A549 (cell line): ENCODE data around the gene TMEM141. TPM values are rescaled to one million over a fixed set of nuclear protein-coding genes. Genes with fewer than 3 reads are reported as not detected.

Experiments
- ATAC-seq, 2 experiments: fragments of 200-7000 bp in 1 of 2; fragments of >200 bp in 1 of 2; cut with Nextera tagmentation in 1 of 2; cut with Tn5 transposase in 1 of 2; 3 replicates each; pipeline versions ENCODE4 v1.8.0 to v1.9.1; 2018 to 2020; ENCODE audit warnings: mild to moderate bottlenecking in 1 of 2, moderate library complexity in 1 of 2
- CTCF ChIA-PET: fragments of 300-600 bp; sonication (Branson Sonifier 250); formaldehyde crosslinking; extraction: SDS; loops from one replicate; lab custom pipeline; 2021; ENCODE audit warnings: antibody characterized with exemption, inconsistent platforms; lab: Yijun Ruan, JAX
- POLR2A ChIA-PET: fragments of 350-600 bp; formaldehyde crosslinking; extraction: SDS; loops from one replicate; lab custom pipeline; 2021; ENCODE audit warnings: antibody characterized with exemption, inconsistent platforms; lab: Yijun Ruan, JAX
- DNase-seq, 2 experiments: peaks; one replicate each; pipeline versions ENCODE4 v3.0.0 to v3.0.0-alpha.2; 2011 to 2016; ENCODE audit warnings: low read depth in 1 of 2, low spot score in 1 of 2
- FAIRE-seq: peaks from 2 replicates; lab custom pipeline; 2011; peaks lifted over from hg19 to GRCh38; lab: Jason Lieb, UNC
- H3K27ac ChIP-seq, 2 experiments: fragments of >200 bp; sonication (Bioruptor Twin); formaldehyde crosslinking; 3 replicates each; pipeline ENCODE4 v1.5.1; 2016 to 2017
- H3K4me1 ChIP-seq: fragments of >200 bp; sonication (Bioruptor Twin); formaldehyde crosslinking; 3 replicates; pipeline ENCODE4 v1.6.1; 2016
- H3K4me2 ChIP-seq: fragments of >200 bp; sonication (Bioruptor Twin); formaldehyde crosslinking; 3 replicates; pipeline ENCODE4 v1.6.1; 2016
- H3K4me3 ChIP-seq: fragments of >200 bp; sonication (Bioruptor Twin); formaldehyde crosslinking; 3 replicates; pipeline ENCODE4 v1.5.1; 2016
- H3K9me3 ChIP-seq: fragments of >200 bp; sonication (Bioruptor Twin); formaldehyde crosslinking; 3 replicates; pipeline ENCODE4 v1.6.1; 2016
- BHLHE40 ChIP-seq: IDR thresholded peaks from 2 replicates; pipeline ENCODE4 v1.6.1; 2012; ENCODE audit warnings: low read depth, low read length, inconsistent platforms
- CBX2 ChIP-seq: fragments of 200-600 bp; sonication (generic); IDR thresholded peaks from 2 replicates; pipeline ENCODE4 v1.6.1; 2016; ENCODE audit warnings: low read depth, mild to moderate bottlenecking, borderline replicate concordance
- E2F6 ChIP-seq: IDR thresholded peaks from 2 replicates; pipeline ENCODE4 v1.6.1; 2012; ENCODE audit warnings: low read depth, borderline replicate concordance
- ELK1 ChIP-seq: fragments of 150-350 bp; IDR thresholded peaks from 2 replicates; pipeline ENCODE4 v1.6.1; 2014; ENCODE audit warnings: low read depth, mild to moderate bottlenecking, low read length
- ESRRA ChIP-seq: fragments of 150-350 bp; IDR thresholded peaks from 2 replicates; pipeline ENCODE4 v1.6.1; 2014; ENCODE audit warnings: mild to moderate bottlenecking, low read length, borderline replicate concordance
- FOSB ChIP-seq: fragments of 250-450 bp; sonication (Bioruptor Pico); IDR thresholded peaks from 2 replicates; pipeline ENCODE4 v1.5.0; 2020; ENCODE audit warnings: mild to moderate bottlenecking, moderate library complexity
- FOSL2 ChIP-seq, 2 experiments: fragments of 450-650 bp in 1 of 2; fragments of >200 bp in 1 of 2; sonication (Bioruptor Twin) in 1 of 2; formaldehyde crosslinking; IDR thresholded peaks; 2 replicates each; pipeline versions ENCODE4 v1.5.0 to v1.6.1; 2016 to 2020; ENCODE audit warnings: mild to moderate bottlenecking in 1 of 2, moderate library complexity in 1 of 2
- GATA3 ChIP-seq: IDR thresholded peaks from 2 replicates; pipeline ENCODE4 v1.6.1; 2012; ENCODE audit warnings: borderline replicate concordance
- HDAC2 ChIP-seq: fragments of 200-600 bp; sonication (generic); IDR thresholded peaks from 2 replicates; pipeline ENCODE4 v1.6.1; 2016
- HMGXB4 ChIP-seq: fragments of 250-450 bp; sonication (Bioruptor Pico); IDR thresholded peaks from 2 replicates; pipeline ENCODE4 v1.5.0; 2021; ENCODE audit warnings: mild to moderate bottlenecking, moderate library complexity, borderline replicate concordance
- JUN ChIP-seq, 2 experiments: fragments of >200 bp; sonication (Bioruptor Twin); formaldehyde crosslinking; IDR thresholded peaks; 2 replicates in 1 of 2; 3 replicates in 1 of 2; pipeline ENCODE4 v1.6.1; 2016 to 2017
- MAZ ChIP-seq: fragments of 150-350 bp; IDR thresholded peaks from 2 replicates; pipeline ENCODE4 v1.6.1; 2014; ENCODE audit warnings: antibody characterized with exemption, low read depth, low read length, borderline replicate concordance
- NFE2L2 ChIP-seq: fragments of 150-350 bp; conservative IDR thresholded peaks from 2 replicates; pipeline ENCODE4 v1.6.1; 2014; ENCODE audit warnings: low read length
- NPAS2 ChIP-seq: fragments of 250-450 bp; sonication (Bioruptor Pico); IDR thresholded peaks from 2 replicates; pipeline ENCODE4 v1.8.0; 2022; ENCODE audit warnings: mild to moderate bottlenecking, moderate library complexity, borderline replicate concordance
- PBX3 ChIP-seq: IDR thresholded peaks from 2 replicates; pipeline ENCODE4 v1.6.1; 2012
- REST ChIP-seq: fragments of 200-600 bp; sonication (generic); IDR thresholded peaks from 2 replicates; pipeline ENCODE4 v1.6.1; 2016; ENCODE audit warnings: antibody characterized with exemption, mild to moderate bottlenecking, moderate library complexity
- RFX5 ChIP-seq: fragments of 450-650 bp; IDR thresholded peaks from 2 replicates; pipeline ENCODE4 v1.7.1; 2014; ENCODE audit warnings: antibody characterized with exemption, mild to moderate bottlenecking, moderate library complexity
- TFCP2L1 ChIP-seq: fragments of 250-450 bp; sonication (Bioruptor Pico); IDR thresholded peaks from 2 replicates; pipeline ENCODE4 v1.5.0; 2021; ENCODE audit warnings: mild to moderate bottlenecking
- USF2 ChIP-seq: fragments of 450-650 bp; IDR thresholded peaks from 2 replicates; pipeline ENCODE4 v1.6.1; 2014; ENCODE audit warnings: antibody characterized with exemption
- WGBS: methylation state at CpG from one replicate; pipeline ENCODE4 v1.1.6; 2017; ENCODE audit errors: missing lambda C conversion rate; 5-methylcytosine and 5-hydroxymethylcytosine counted together
- polyA plus RNA-seq, 4 experiments: library from polyadenylated mRNA; depleted of rRNA in 3 of 4; stranded (reverse); fragments of >200 nt; fragmentation: RNase III in 1 of 4; extraction: RNeasy Plus Mini Kit Qiagen cat#74134 plus additional on column Dnase treatment in 1 of 4; gene quantifications; 2 replicates in 3 of 4; 3 replicates in 1 of 4; pipeline ENCODE4 v1.2.3, GENCODE V29; 2011 to 2017

Gene TMEM141
- polyA plus RNA-seq, 2 of the 4 experiments (the other 2 are of a cell fraction): 64.5 to 70.7 TPM

GRCh38 chr9:136746621-136747020, 44.5 kb upstream of the TMEM141 start:
- ATAC-seq (no peak), FAIRE-seq (no peak)
- CTCF ChIA-PET: interaction anchor here (1.4 to 11.9 kb wide), 2 partner anchors 13 to 19 kb away, joined by 3 to 79 read pairs; partner anchors contain the start of gene LCN8

More at GRCh38 chr9:136746621-136747020, 44.5 kb upstream of the TMEM141 start:
- no peak for DNase-seq
- H3K27ac ChIP-seq: no peak overlapping the region
- TF ChIP-seq BHLHE40 (no peak), USF2 (no peak), HMGXB4 (no peak), TFCP2L1 (CRISPR knock-in tag) (no peak), FOSB (CRISPR knock-in tag) (no peak), RFX5 (no peak), PBX3 (no peak), JUN (IDR thresholded peaks at IDR 0.05) (no peak), CBX2 (no peak), E2F6 (no peak), FOSL2 (IDR thresholded peaks at IDR 0.05) (no peak), FOSL2 (CRISPR knock-in tag; IDR thresholded peaks at IDR 0.05) (no peak), NFE2L2 (no peak), NPAS2 (CRISPR knock-in tag) (no peak), GATA3 (no peak), REST (no peak), HDAC2 (no peak), ESRRA (no peak), ELK1 (no peak), MAZ (no peak)
- no peak overlapping the region for H3K4me2 ChIP-seq
- H3K4me3 ChIP-seq: no peak overlapping the region
- no peaks in the 10 kb centered on the region for H3K4me1 ChIP-seq
- POLR2A ChIA-PET: interaction anchor here (1.1 kb wide), 1 partner anchor 18 kb away, joined by 3 read pairs; no protein-coding TSS in a partner anchor
- WGBS: 79% methylated on average over 7 of the region's 18 CpGs
- peaks cover 5% of the 10 kb centered on the region; the same call in 2 of the 3 replicates for H3K9me3 ChIP-seq
